IMR-90 (cell line): ENCODE data around the gene SAMM50. TPM values are rescaled to one million over a fixed set of nuclear protein-coding genes. Genes with fewer than 3 reads are reported as not detected.

ENCODE experiments used
- ATAC-seq: fragments of 200-7000 bp; cut with Tn5 transposase; 2 replicates; pipeline ENCODE4 v1.9.1; 2020; ENCODE audit warnings: low read depth, mild to moderate bottlenecking, moderate library complexity
- BruUV-seq: library from RNA; stranded (reverse); fragments of 400-500 nt; replicated peaks from 2 replicates; lab custom pipeline; 2021; lab: Mats Ljungman, UMichigan
- CTCF ChIA-PET: fragments of 300-600 bp; formaldehyde crosslinking; extraction: SDS; loops from one replicate; lab custom pipeline; 2021; ENCODE audit warnings: antibody characterized with exemption; lab: Yijun Ruan, JAX
- POLR2A ChIA-PET: fragments of 300-600 bp; sonication (Branson Sonifier 250); formaldehyde crosslinking; loops from one replicate; lab custom pipeline; 2022; ENCODE audit warnings: antibody characterized with exemption; ENCODE audit not compliant: unreplicated experiment; lab: Charles Lee
- DNase-seq: peaks from one replicate; pipeline ENCODE4 v3.0.0; 2013
- H2AFZ ChIP-seq: replicated peaks from 2 replicates; pipeline ENCODE3; 2013; ENCODE audit warnings: low read length, mild to moderate bottlenecking; ENCODE audit not compliant: poor library complexity
- H2AK5ac ChIP-seq: 2 replicates; pipeline ENCODE4 v1.6.1; 2013; ENCODE audit warnings: low read depth, low read length, inconsistent platforms
- H2AK9ac ChIP-seq: replicated peaks from 2 replicates; pipeline ENCODE3; 2013; ENCODE audit warnings: mild to moderate bottlenecking, low read depth, low read length, moderate library complexity; ENCODE audit not compliant: poor library complexity
- H2BK120ac ChIP-seq: 2 replicates; pipeline ENCODE4 v1.6.1; 2013; ENCODE audit warnings: low read depth, low read length, inconsistent platforms
- H2BK15ac ChIP-seq: 3 replicates; pipeline ENCODE4 v1.6.1; 2013; ENCODE audit warnings: low read depth, low read length, inconsistent platforms
- H2BK20ac ChIP-seq: 2 replicates; pipeline ENCODE4 v1.6.1; 2013; ENCODE audit warnings: low read depth, mild to moderate bottlenecking, inconsistent platforms, low read length, moderate library complexity
- H2BK5ac ChIP-seq: 2 replicates; pipeline ENCODE4 v1.6.1; 2013; ENCODE audit warnings: mild to moderate bottlenecking, low read depth, low read length, inconsistent platforms; ENCODE audit not compliant: poor library complexity, severe bottlenecking
- H3K14ac ChIP-seq: replicated peaks from 2 replicates; pipeline ENCODE4 v1.6.1; 2013; ENCODE audit warnings: low read depth, low read length, inconsistent platforms
- H3K18ac ChIP-seq: 2 replicates; pipeline ENCODE4 v1.6.1; 2013; ENCODE audit warnings: low read depth, low read length, control low read depth
- H3K23ac ChIP-seq: 2 replicates; pipeline ENCODE4 v1.6.1; 2013; ENCODE audit warnings: low read depth, low read length, inconsistent platforms
- H3K27ac ChIP-seq: 2 replicates; pipeline ENCODE4 v1.5.1; 2013; ENCODE audit warnings: mild to moderate bottlenecking, control low read depth, low read length; ENCODE audit not compliant: insufficient read depth
- H3K27me3 ChIP-seq: 2 replicates; pipeline ENCODE4 v1.6.1; 2013; ENCODE audit warnings: low read length; ENCODE audit not compliant: control insufficient read depth, insufficient read depth
- H3K36me3 ChIP-seq: 2 replicates; pipeline ENCODE4 v1.6.1; 2013; ENCODE audit warnings: low read length, mixed read lengths; ENCODE audit not compliant: control insufficient read depth, insufficient read depth
- H3K4ac ChIP-seq: 2 replicates; pipeline ENCODE4 v1.6.1; 2013; ENCODE audit warnings: low read depth, low read length, inconsistent platforms
- H3K4me1 ChIP-seq: 2 replicates; pipeline ENCODE4 v1.6.1; 2013; ENCODE audit warnings: low read length, mixed read lengths; ENCODE audit not compliant: control insufficient read depth, insufficient read depth
- H3K4me2 ChIP-seq: 2 replicates; pipeline ENCODE4 v1.6.1; 2013; ENCODE audit warnings: low read depth, mild to moderate bottlenecking, control low read depth, low read length, moderate library complexity
- H3K4me3 ChIP-seq: 2 replicates; pipeline ENCODE4 v1.5.1; 2013; ENCODE audit warnings: low read depth, mild to moderate bottlenecking, control low read depth, low read length, moderate library complexity; ENCODE audit not compliant: insufficient read depth
- H3K56ac ChIP-seq: 2 replicates; pipeline ENCODE4 v1.6.1; 2013; ENCODE audit warnings: low read length, inconsistent platforms; ENCODE audit not compliant: insufficient read depth; ENCODE audit errors: extremely low read depth
- H3K79me1 ChIP-seq, 2 experiments: 2 replicates each; pipeline ENCODE4 v1.6.1; 2013; ENCODE audit warnings: low read length in 2 of 2, inconsistent platforms in 1 of 2, low read depth in 1 of 2
- H3K9ac ChIP-seq: 2 replicates; pipeline ENCODE4 v1.6.1; 2013; ENCODE audit warnings: low read depth, low read length, control low read depth
- H3K9me1 ChIP-seq: 2 replicates; pipeline ENCODE4 v1.6.1; 2013; ENCODE audit warnings: low read length, inconsistent platforms; ENCODE audit not compliant: insufficient read depth
- H3K9me3 ChIP-seq: 2 replicates; pipeline ENCODE4 v1.6.1; 2013; ENCODE audit warnings: low read length; ENCODE audit not compliant: control insufficient read depth, insufficient read depth
- H4K20me1 ChIP-seq: 2 replicates; pipeline ENCODE4 v1.6.1; 2013; ENCODE audit warnings: low read length, inconsistent platforms; ENCODE audit not compliant: insufficient read depth
- H4K5ac ChIP-seq: 2 replicates; pipeline ENCODE4 v1.6.1; 2013; ENCODE audit warnings: mild to moderate bottlenecking, low read depth, low read length, control low read depth
- H4K8ac ChIP-seq, 2 experiments: 2 replicates each; pipeline ENCODE4 v1.6.1; 2013; ENCODE audit warnings: low read depth in 2 of 2, low read length in 2 of 2, control low read depth in 1 of 2, inconsistent platforms in 1 of 2
- H4K91ac ChIP-seq: 2 replicates; pipeline ENCODE4 v1.6.1; 2013; ENCODE audit warnings: low read depth, low read length, inconsistent platforms; ENCODE audit not compliant: insufficient read depth
- BHLHE40 ChIP-seq: fragments of 150-350 bp; IDR thresholded peaks from 2 replicates; pipeline ENCODE4 v1.6.1; 2016; ENCODE audit warnings: mild to moderate bottlenecking, low read depth, low read length
- CHD1 ChIP-seq: IDR thresholded peaks from 2 replicates; pipeline ENCODE4 v1.6.1; 2012; ENCODE audit warnings: low read depth, low read length, improper control_type of control experiment
- FOS ChIP-seq: fragments of 150-350 bp; IDR thresholded peaks from 2 replicates; pipeline ENCODE4 v1.6.1; 2016; ENCODE audit warnings: low read depth, low read length
- MAFK ChIP-seq: IDR thresholded peaks from 2 replicates; pipeline ENCODE4 v1.6.1; 2012; ENCODE audit warnings: low read depth, low read length, improper control_type of control experiment
- MAZ ChIP-seq: IDR thresholded peaks from 2 replicates; pipeline ENCODE4 v1.6.1; 2012; ENCODE audit warnings: low read depth, mild to moderate bottlenecking, low read length, improper control_type of control experiment, moderate library complexity, borderline replicate concordance
- NFE2L2 ChIP-seq: fragments of 150-350 bp; IDR thresholded peaks from 2 replicates; pipeline ENCODE4 v1.6.1; 2016; ENCODE audit warnings: low read depth, mild to moderate bottlenecking, low read length
- WGBS, 2 experiments: methylation state at CpG; one replicate each; pipeline versions ENCODE4 v1.1.5 to v1.1.7; 2013; ENCODE audit warnings: missing lambda C conversion rate in 2 of 2; ENCODE audit not compliant: insufficient read length in 1 of 2; ENCODE audit errors: extremely low coverage in 2 of 2; 5-methylcytosine and 5-hydroxymethylcytosine counted together
- dilution Hi-C: fragments of 300-500 bp; cut with HindIII; formaldehyde crosslinking; loops from one replicate; pipeline ENCODE4 v1.14.3; 2018; ENCODE audit warnings: low sequenced_read_pairs; ENCODE audit not compliant: unreplicated experiment
- in situ Hi-C: fragments of 300-500 bp; cut with MboI; formaldehyde crosslinking; loops from 3 replicates; pipeline ENCODE4 v1.14.3; 2019; ENCODE audit warnings: low sequenced_read_pairs, inconsistent platforms, mixed read lengths
- intact Hi-C: fragments of 100-400 bp; cut with micrococcal nuclease; formaldehyde crosslinking; loops from 2 replicates; pipeline ENCODE4 v1.10.0; 2022
- polyA plus RNA-seq, 3 experiments: library from polyadenylated mRNA; depleted of rRNA; stranded (reverse); fragments of >200 nt; gene quantifications; 2 replicates each; pipeline ENCODE4 v1.2.3, GENCODE V29; 2012; ENCODE audit warnings: low replicate concordance in 1 of 3
- total RNA-seq: library from RNA; depleted of rRNA; stranded (reverse); fragments of >200 nt; gene quantifications from 2 replicates; pipeline ENCODE4 v1.2.3, GENCODE V29; 2012

The SAMM50 gene
- total and polyA plus RNA-seq, 2 of the 4 experiments (the other 2 are of a cell fraction), result 40.6 to 43.7 TPM

GRCh38 chr22:43992331-43992821, 37.1 kb downstream of the SAMM50 start:
- Histone ChIP-seq H2BK5ac (no peak overlapping the region), H3K27me3 (no peaks in the 10 kb centered on the region), H3K36me3 (peaks cover 60% of the 10 kb centered on the region), H3K56ac (no peak overlapping the region), H3K9me3 (no peaks in the 10 kb centered on the region), H2BK15ac (no peak overlapping the region), H4K5ac (no peak overlapping the region), H3K4me1 (peaks cover 7% of the 10 kb centered on the region; the same call in 1 of the 2 replicates), H2AK9ac (peak overlapping the region; percentile 2), H3K9ac (no peak overlapping the region), H2BK120ac (no peak overlapping the region), H3K4me3 (no peak overlapping the region), H3K9me1 (no peaks in the 10 kb centered on the region), H4K20me1 (peaks cover 15% of the 10 kb centered on the region), H3K23ac (no peak overlapping the region), H2BK20ac (no peak overlapping the region), H4K91ac (no peak overlapping the region), H3K79me1 (peaks cover 0 to 15% of the 10 kb centered on the region in 2 experiments; a peak in 2 of 4 replicates), H3K18ac (no peak overlapping the region), H3K4ac (no peak overlapping the region), H2AK5ac (no peak overlapping the region), H4K8ac (no peak overlapping the region), H3K27ac (no peak overlapping the region), H3K4me2 (no peak overlapping the region), H2AFZ (peak overlapping the region; percentile 65), H3K14ac (no peak overlapping the region)
- TF ChIP-seq CHD1 (no peak), MAZ (no peak), FOS (no peak), NFE2L2 (no peak), BHLHE40 (no peak), MAFK (no peak)
- CTCF ChIA-PET, result interaction anchor here (1.2 to 2.1 kb wide), 9 partner anchors 9 to 631 kb away, joined by 3 to 26 read pairs (median 5); no protein-coding TSS in a partner anchor
- ATAC-seq, result peak; percentile 71
- in situ Hi-C loops (loop anchor here (10.0 kb wide), 1 partner anchor 342 kb away; no protein-coding TSS in a partner anchor), dilution Hi-C loops (no loop called here), intact Hi-C loops (loop anchor here (2.0 to 5.0 kb wide), 4 partner anchors 88 to 675 kb away; no protein-coding TSS in a partner anchor)
- peak; percentile 78 for DNase-seq
- POLR2A ChIA-PET, result no interaction called here
- no TSS peak for BruUV-seq
- 73% methylated on average over 6 of the region's 16 CpGs; no CpG with 5 or more reads in 1 of the 2 experiments for WGBS, 2 experiments
